ENCODE data around the gene NECAB2.
A peak's percentile ranks its signal among the peaks of the same experiment; 100 is the strongest.

The NECAB2 gene

DNA sequence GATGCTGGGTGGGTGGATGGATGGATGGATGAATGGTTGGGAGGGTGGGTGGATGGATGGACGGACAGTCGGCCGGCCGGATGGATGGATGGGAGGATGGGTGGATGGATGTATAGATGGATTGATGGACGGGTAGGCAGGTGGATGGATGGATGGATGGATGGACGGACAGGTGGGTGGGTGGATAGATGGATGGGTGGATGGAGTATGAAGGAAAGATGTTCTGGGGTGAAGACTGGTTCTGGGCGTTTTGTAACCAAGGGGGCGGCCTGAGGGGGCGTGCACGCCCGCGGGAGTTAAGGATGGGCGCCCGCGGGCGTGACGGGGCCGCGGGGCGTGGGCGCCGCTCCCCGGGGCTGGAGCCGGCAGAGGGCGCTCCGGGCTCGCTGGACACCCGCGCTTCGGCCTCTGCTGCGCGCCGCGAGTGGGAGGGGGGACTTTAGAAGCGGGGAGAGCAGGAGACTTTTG, at the start of gene NECAB2:
Gene NECAB2, plus strand, starts transcription at position 407 of the 468 bp plus-strand sequence. CDS start 405 bp downstream, outside the sequence.
- no peak for DNase-seq (ENCODE audit: low read depth in 2 of 2)

GRCh38 chr16:83920894-83921491, 47.1 kb upstream of the NECAB2 start:
- DNase-seq (ENCODE audit: low read depth in 2 of 2): no peak

GRCh38 chr16:83923581-83924365, 44.3 kb upstream of the NECAB2 start:
- DNase-seq (ENCODE audit: low read depth in 2 of 2): no peak

GRCh38 chr16:83924686-83925085, 43.4 kb upstream of the NECAB2 start:
- DNase-seq (ENCODE audit: low read depth in 2 of 2): no peak

DNA sequence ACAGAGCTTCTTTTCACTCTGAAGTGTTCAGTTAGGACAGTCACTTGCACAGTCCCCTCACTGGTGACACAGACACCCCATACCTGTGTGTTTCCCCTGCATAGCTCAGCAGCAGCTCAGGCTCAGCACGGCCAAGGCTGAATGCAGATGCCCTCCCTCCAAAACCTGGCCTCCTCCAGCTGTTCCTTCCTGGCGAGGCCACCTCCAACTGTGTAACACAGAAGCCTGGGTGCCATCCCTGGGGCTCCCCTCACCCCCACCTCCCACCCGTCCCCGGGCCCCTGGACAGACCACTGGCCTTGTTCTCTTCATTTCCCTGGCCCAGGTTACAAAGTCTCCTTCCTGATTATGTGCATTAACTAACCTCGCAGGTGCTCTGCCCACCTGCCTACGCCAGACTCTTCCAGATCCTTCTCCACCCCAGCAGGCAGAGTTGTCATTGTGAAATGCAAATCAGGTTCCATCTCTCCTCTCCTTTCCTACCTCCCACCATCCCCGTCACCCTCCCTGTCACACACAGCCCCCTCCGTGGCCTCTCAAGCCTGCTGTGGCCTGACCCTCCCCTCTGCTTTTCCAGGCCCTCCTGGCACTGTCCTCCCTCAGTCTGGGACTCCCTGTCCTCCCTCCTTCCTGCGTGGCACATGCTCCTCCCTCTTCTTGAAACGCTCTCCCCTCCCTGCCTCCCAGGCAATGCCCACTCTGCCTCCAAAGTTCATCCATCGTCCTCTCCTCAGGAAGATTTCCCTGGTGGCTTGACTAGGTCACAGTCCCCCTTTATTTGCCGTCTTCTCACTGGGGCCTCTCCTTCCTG, 42.7 kb upstream of the NECAB2 start:
- DNase-seq (ENCODE audit: low read depth in 2 of 2): no peak

GRCh38 chr16:83925957-83926725, 41.9 kb upstream of the NECAB2 start:
- no peak for DNase-seq (ENCODE audit: low read depth in 2 of 2)

DNA sequence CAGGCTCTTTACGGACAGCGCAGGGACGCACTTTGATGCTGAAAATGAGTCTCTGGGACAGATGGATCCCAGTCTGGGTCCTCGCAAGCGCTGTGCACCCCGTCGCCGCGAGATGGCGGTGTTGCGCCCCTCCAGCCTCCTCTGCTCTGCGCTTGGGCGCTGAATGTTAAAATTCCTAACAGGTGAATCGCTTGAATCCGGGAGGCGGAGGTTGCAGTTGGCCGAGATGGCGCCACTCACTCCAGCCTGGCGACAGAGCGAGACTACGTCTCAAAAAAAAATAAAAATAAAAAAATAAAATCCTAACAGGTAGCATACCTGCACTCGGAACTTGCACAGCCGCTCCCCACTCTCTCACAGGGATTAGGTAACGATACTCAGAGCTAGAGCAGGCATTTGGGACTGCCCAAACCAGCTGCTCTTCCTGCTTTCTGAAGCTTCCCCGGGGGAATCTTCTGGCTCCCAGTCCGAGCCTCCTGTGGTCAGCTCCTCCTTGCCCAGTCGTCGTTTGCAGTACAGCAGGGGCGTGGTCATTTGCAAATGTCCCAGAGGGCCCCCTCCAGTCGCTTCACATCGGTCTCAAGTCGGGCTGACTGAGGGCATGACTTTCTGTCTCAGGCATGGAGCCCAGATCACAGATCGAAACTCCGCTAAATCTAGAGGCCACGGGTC, 41.2 kb upstream of the NECAB2 start:
- DNase-seq (ENCODE audit: low read depth in 2 of 2): peak; percentile 12 to 15

DNA sequence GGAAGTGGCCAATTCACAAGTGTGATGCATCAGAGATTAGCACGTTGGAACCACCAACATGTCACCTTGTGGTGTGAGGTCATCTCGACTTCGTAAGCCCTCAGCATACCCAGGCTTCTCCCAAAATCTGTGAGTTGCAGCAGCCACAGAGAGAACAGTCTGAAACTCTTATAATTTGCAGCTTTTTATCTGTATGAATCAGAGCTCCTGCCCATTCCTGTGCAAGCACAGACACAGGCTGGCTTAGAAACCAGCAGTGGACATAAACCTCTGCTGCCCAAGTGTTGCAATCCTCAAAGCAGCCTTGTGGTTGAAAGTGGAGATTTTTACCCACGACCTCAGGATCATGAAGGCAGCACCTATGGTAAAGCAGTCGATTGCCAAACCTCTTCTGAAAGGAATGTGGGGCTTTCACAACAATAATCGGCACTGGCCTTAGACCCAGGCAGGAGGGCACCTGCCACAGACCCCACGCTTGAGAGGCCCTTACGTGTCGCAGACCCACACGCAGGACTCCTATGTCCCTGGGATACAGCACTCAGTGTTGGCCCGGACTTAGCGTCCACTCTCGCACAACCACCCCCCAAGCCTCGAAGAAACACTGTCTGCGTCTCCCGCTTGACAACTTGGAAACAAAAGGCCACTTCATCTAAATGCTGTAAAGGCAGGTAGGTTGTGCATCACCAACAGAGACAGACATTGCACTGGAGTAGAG, 39.5 kb upstream of the NECAB2 start:
- DNase-seq (ENCODE audit: low read depth in 2 of 2): no peak

DNA sequence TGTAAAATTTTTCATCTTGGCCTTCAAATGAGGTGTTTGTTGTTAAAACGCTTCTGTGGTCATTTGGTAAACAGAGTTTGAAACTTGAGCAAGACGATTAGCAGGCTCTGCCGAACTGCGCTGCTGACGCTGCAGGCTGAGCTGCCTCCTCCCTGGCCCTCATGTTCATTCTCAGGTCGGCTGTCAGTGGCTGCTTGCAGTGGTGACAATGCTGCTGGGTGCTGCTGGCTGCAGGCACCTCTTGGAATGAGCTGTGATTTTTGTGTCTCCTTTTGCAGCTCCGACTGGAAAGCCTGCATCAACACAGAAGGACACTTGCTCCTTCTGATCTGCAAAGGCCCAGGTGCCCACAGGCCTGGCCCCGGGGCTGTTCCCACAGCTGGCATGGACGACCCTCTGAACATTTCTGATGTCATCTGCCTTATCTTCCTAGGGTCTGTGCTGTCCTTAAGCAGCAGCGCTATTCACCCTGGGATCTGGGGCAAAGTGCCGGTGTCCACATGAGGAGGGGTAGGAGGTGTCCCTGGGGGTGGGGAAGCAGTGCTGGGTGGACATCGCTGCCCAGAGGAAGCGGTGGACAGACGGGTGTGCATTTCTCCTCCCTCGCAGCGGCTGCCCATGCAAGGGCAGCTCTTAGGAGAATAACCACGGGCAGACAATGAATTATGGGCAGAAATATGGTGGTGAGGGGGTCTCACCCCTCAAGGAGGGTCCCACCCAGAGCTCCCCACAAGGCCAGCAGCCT, 38.1 kb upstream of the NECAB2 start:
- DNase-seq (ENCODE audit: low read depth in 2 of 2): no peak

DNA sequence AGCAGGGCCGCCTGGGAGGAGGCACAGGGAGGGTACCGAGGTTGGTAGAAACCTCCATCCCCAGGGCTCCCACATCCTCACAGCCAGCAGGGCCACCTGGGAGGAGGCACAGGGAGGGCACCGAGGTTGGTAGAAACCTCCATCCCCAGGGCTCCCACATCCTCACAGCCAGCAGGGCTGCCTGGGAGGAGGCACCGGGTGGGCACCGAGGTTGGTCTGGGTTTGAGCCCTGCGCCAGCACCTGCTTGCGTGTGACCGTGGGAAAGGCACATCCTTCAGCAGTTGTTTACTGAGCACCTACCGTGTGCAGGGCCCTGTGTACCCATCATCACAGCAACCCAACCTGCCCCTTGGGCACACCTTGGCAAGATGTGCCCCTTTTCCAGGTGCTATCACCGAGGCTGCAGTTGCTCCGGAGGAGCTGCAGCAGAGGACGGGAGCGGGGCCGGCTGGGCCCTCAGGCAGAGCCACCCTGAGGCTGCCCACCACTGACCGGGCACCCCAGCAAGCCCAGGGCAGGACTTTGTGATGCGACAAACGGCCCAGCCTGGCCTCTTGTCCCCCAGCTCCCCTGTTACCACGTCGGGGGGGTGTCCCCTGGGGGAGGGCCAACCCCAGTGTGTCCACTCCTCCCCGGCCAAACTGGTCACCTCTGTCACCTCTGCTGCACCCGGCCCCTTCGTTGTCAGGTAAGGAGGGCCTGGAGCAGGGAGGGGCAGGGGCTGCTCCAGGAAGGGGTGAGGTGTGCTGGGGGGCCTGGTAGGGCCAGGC, 37.1 kb upstream of the NECAB2 start:
- DNase-seq (ENCODE audit: low read depth in 2 of 2): no peak

DNA sequence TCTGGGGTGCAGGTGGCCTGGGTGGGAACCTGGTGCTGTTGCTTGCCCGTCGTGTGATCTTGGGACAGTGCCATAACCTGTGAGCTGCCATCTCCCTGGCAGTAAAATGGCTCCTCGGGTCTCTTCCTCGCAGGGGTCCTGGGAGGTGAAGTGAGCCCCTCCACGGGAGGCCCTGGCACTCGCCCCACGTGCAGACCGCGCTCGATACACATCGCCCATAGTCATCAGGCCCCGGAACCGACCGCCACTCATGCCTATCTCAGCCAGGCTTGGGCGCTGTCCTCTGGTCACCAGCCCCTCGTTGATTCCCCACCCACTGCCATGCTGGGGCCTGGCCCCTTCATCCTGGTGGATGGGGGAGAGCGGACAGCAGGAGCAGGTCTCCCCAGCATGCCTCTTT, 36.5 kb upstream of the NECAB2 start:
- no peak for DNase-seq (ENCODE audit: low read depth in 2 of 2)

DNA sequence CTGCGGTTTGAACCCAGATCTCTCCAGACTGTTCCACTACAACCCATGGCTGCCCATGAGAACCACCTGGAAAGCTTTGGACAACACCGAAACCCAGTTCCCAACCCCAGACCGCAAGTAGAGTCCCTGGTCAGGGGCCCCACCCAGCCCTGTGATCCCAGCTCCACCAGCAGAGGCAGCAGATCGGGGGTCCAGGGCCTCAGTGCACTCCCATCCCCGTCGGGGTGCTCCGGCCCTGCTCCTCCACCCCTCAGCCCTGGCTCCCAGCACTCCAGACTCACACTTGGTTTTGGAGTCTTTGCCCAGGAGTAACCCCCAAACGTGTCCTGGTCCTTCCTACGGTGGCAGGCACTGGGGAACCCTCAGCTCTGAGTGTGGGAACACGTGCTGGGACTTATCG, 35.7 kb upstream of the NECAB2 start:
- DNase-seq (ENCODE audit: low read depth in 2 of 2): no peak

DNA sequence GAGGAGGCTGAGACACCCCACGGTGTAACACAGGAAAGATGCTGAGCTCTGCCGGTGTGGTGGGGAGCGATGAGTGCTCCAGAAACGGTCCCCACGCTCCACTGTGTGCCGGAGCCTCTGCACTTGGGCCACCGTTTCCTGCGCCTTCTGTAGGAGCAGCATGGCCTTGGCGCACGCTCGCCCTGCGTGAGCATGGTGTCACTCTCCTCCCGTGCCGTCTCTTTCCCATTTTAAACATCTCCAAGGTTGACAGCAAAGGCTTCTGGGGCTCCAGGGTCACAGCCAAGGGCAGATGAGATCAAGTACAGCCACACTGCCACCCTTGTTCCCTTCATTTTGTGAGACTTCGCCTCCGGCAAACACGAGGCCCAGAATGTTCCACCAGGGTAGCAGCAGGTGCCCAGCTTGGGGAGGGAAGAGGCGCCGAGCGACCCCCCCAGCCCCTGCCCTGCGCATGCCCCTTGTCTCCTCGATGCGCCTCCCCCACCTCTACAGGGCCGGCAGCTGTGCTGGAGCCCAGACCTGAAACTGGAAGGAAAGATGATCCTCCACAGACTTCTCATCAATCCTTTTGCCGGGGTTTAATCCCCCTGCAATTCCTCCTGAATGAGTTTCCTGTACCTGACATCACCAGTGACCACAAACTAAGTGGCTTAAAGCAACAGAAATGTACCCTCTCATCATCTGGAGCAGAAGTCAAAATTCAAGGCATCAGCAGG, 34.9 kb upstream of the NECAB2 start:
- no peak for DNase-seq (ENCODE audit: low read depth in 2 of 2)

GRCh38 chr16:83933885-83934683, 34.0 kb upstream of the NECAB2 start:
- DNase-seq (ENCODE audit: low read depth in 2 of 2): no peak

GRCh38 chr16:83934684-83934977, 33.4 kb upstream of the NECAB2 start:
- DNase-seq (ENCODE audit: low read depth in 2 of 2): no peak

DNA sequence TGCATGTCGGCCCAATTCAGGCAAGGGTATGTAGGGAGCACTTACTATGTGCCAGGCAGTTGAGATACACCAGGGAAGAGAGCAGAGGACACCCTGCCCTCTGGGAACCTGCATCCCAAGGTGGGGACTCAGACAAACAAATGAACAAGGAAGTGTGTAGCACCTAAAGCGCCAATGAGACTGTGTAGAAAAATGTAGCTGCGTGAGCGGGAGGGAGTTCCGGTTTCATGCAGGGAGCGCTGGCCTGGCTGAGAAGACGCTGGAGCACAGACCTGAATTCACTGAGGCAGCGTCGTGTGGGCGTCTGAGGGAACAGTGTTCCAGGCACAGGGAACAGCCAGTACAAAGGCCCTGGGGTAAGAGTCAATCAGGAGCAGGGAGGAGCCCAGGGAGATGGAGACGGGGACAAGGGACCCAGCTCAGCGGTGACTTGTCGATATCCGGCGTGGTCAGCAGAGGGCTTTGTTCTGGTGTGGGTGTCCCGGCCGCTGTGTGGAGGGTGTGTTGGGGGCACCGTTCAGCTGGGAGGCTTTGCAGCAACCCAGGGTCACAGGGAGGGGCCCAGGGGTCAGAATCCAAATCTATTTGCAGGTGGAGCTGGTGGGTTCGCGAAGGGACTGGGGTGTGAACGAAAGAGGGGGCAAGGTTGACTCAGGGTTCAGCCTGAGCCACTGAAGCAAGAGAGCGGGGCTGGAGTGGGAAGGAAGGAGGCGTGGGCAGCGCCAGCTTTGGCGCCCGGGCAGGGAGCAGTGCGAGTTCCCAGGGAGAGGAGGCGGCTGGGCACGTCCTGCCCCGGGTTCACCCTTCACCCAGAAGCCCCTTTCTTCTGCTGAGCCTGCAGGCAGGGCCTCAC, 32.8 kb upstream of the NECAB2 start:
- DNase-seq (ENCODE audit: low read depth in 2 of 2): no peak

- no peak for DNase-seq (ENCODE audit: low read depth in 2 of 2)
These were observed 32.2 kb upstream of the NECAB2 start for GRCh38 chr16:83935858-83936255.
